Keratinocyte (primary cell): Measurements from ENCODE around the gene MTFP1.

Experiments used
- CTCF ChIP-seq, 3 experiments: IDR thresholded peaks in 1 of 3; conservative IDR thresholded peaks in 1 of 3; optimal IDR thresholded peaks in 1 of 3; 2 replicates in 2 of 3; 3 replicates in 1 of 3; pipeline versions ENCODE3 to v1.5.1; 2011; ENCODE audit warnings: low read length in 3 of 3, mild to moderate bottlenecking in 3 of 3, moderate library complexity in 2 of 3, control low read depth in 1 of 3, inconsistent platforms in 1 of 3; ENCODE audit not compliant: insufficient read depth in 2 of 3; ENCODE audit errors: extremely low read depth in 1 of 3
- EZH2 ChIP-seq: IDR thresholded peaks from one replicate; pipeline ENCODE4 v1.6.1; 2012; ENCODE audit warnings: inconsistent platforms, mild to moderate bottlenecking, low read length, moderate library complexity

GRCh38 chr22:30421695-30422480, 3.7 kb upstream of the MTFP1 start:
- TF ChIP-seq EZH2 (no peak), CTCF (optimal IDR thresholded peaks at IDR 0.05 in 1 of 3, IDR thresholded peaks at IDR 0.05 in 1 of 3, conservative IDR thresholded peaks at IDR 0.05 in 1 of 3; ENCODE audit: extremely low read depth in 1 of 3, insufficient read depth in 2 of 3, low read length in 3 of 3) (no peak)
